Measurements from ENCODE around the gene DNMBP.

DNA sequence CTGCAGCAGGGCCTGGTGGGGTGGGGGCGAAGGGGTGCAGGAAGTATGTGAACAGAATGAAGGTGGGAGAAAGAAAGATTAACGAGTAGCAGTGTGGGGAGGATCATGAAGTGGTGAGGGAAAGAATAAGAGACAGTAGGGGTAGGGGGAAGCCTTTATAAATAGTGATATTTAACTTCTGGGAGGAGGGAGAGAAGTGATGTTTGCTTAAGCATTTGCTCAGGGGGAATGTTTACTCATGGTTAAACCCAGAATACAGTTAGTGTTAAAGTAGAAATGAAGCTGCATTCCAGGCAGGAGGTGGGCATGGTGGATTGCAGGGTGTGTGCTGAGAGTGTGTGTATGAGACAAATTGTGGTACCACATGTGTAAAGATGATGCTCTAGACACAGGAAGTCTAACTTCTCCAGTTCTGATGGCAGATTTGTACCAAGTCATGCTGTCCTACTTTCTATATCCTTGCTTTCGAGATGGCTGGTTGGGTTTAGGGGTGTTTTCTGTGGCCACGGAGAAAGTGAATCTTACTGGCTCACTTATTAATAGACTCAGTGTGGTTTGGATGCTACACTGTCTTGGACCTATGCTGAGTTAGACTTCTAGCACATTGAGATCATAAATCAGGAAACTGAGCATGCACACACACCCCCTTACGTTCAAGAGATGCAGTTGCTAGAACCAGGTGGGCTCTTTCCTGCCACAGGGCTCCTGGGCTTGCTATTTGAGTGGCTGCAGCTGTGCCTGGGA, 10.6 kb upstream of the DNMBP start:
- no peak for TF ChIP-seq CREB1 (CRISPR knock-in tag; IDR thresholded peaks at IDR 0.05)
- no peak for TF ChIP-seq MAX (CRISPR knock-in tag; IDR thresholded peaks at IDR 0.05)
- no peak for TF ChIP-seq HMGXB4 (CRISPR knock-in tag; IDR thresholded peaks at IDR 0.05)
- TF ChIP-seq TEAD4 (CRISPR knock-in tag; IDR thresholded peaks at IDR 0.05) = no peak
- TF ChIP-seq, protein P1, sequence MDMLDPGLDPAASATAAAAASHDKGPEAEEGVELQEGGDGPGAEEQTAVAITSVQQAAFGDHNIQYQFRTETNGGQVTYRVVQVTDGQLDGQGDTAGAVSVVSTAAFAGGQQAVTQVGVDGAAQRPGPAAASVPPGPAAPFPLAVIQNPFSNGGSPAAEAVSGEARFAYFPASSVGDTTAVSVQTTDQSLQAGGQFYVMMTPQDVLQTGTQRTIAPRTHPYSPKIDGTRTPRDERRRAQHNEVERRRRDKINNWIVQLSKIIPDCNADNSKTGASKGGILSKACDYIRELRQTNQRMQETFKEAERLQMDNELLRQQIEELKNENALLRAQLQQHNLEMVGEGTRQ (CRISPR knock-in tag; IDR thresholded peaks at IDR 0.05) = no peak
- TF ChIP-seq, protein P2, sequence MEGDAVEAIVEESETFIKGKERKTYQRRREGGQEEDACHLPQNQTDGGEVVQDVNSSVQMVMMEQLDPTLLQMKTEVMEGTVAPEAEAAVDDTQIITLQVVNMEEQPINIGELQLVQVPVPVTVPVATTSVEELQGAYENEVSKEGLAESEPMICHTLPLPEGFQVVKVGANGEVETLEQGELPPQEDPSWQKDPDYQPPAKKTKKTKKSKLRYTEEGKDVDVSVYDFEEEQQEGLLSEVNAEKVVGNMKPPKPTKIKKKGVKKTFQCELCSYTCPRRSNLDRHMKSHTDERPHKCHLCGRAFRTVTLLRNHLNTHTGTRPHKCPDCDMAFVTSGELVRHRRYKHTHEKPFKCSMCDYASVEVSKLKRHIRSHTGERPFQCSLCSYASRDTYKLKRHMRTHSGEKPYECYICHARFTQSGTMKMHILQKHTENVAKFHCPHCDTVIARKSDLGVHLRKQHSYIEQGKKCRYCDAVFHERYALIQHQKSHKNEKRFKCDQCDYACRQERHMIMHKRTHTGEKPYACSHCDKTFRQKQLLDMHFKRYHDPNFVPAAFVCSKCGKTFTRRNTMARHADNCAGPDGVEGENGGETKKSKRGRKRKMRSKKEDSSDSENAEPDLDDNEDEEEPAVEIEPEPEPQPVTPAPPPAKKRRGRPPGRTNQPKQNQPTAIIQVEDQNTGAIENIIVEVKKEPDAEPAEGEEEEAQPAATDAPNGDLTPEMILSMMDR (IDR thresholded peaks at IDR 0.05) = no peak
- TF ChIP-seq NR2C2 (CRISPR knock-in tag; IDR thresholded peaks at IDR 0.05) = no peak
- TF ChIP-seq CBFB (CRISPR knock-in tag; IDR thresholded peaks at IDR 0.05; ENCODE audit: low read depth) = no peak
- TF ChIP-seq, protein P3, sequence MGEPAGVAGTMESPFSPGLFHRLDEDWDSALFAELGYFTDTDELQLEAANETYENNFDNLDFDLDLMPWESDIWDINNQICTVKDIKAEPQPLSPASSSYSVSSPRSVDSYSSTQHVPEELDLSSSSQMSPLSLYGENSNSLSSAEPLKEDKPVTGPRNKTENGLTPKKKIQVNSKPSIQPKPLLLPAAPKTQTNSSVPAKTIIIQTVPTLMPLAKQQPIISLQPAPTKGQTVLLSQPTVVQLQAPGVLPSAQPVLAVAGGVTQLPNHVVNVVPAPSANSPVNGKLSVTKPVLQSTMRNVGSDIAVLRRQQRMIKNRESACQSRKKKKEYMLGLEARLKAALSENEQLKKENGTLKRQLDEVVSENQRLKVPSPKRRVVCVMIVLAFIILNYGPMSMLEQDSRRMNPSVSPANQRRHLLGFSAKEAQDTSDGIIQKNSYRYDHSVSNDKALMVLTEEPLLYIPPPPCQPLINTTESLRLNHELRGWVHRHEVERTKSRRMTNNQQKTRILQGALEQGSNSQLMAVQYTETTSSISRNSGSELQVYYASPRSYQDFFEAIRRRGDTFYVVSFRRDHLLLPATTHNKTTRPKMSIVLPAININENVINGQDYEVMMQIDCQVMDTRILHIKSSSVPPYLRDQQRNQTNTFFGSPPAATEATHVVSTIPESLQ (CRISPR knock-in tag; IDR thresholded peaks at IDR 0.05) = no peak
- TF ChIP-seq, protein P4, sequence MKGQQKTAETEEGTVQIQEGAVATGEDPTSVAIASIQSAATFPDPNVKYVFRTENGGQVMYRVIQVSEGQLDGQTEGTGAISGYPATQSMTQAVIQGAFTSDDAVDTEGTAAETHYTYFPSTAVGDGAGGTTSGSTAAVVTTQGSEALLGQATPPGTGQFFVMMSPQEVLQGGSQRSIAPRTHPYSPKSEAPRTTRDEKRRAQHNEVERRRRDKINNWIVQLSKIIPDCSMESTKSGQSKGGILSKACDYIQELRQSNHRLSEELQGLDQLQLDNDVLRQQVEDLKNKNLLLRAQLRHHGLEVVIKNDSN (CRISPR knock-in tag; IDR thresholded peaks at IDR 0.05) = no peak
